A549 (cell line): Measurements from ENCODE around the gene BAAT.

Experiments used
- POLR2A ChIP-seq: IDR thresholded peaks from 2 replicates; pipeline ENCODE4 v1.6.1; 2012; ENCODE audit warnings: mild to moderate bottlenecking, low read length
- TF ChIP-seq, protein P1 (sequence below): fragments of >200 bp; sonication (Bioruptor Twin); formaldehyde crosslinking; IDR thresholded peaks from 3 replicates; pipeline ENCODE4 v1.5.1; 2016

DNA sequence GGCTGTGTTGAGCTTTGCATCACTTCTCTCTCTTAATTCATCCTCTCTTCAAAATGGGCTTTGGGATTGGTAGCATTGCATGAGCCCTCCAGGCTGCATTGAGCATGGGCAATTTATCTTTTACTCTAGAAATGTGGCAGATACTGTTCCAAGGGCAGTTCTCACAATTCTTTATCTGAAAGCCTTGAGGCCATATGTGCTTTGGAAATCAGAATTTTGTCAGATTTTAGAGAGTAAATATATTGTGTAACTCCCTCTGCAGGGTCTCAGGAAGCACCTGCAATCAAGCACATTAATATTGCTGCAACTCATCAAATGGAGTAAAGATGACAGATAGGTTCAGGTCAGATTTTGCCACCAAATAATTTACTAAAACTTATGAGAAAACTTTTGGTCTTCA, 33.2 kb upstream of the BAAT start:
- TF ChIP-seq, protein P1, sequence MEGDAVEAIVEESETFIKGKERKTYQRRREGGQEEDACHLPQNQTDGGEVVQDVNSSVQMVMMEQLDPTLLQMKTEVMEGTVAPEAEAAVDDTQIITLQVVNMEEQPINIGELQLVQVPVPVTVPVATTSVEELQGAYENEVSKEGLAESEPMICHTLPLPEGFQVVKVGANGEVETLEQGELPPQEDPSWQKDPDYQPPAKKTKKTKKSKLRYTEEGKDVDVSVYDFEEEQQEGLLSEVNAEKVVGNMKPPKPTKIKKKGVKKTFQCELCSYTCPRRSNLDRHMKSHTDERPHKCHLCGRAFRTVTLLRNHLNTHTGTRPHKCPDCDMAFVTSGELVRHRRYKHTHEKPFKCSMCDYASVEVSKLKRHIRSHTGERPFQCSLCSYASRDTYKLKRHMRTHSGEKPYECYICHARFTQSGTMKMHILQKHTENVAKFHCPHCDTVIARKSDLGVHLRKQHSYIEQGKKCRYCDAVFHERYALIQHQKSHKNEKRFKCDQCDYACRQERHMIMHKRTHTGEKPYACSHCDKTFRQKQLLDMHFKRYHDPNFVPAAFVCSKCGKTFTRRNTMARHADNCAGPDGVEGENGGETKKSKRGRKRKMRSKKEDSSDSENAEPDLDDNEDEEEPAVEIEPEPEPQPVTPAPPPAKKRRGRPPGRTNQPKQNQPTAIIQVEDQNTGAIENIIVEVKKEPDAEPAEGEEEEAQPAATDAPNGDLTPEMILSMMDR = no peak
- TF ChIP-seq POLR2A = no peak
